CD4-positive, alpha-beta T cell (primary cell): Measurements from ENCODE around the gene TNK2. TPM values are rescaled to one million over a fixed set of nuclear protein-coding genes. Genes with fewer than 3 reads are reported as not detected.
A peak's percentile ranks its signal among the peaks of the same experiment; 100 is the strongest.

Experiments
- ATAC-seq: fragments of 200-7000 bp; cut with Tn5 transposase; one replicate; pipeline ENCODE4 v1.10.0; 2022; ENCODE audit warnings: mild to moderate bottlenecking; ENCODE audit not compliant: poor library complexity
- CTCF ChIA-PET: fragments of 350-600 bp; sonication (Branson Sonifier 250); formaldehyde crosslinking; loops from one replicate; lab custom pipeline; 2021; ENCODE audit warnings: antibody characterized with exemption, inconsistent platforms; lab: Charles Lee
- POLR2A ChIA-PET: fragments of 350-600 bp; sonication (Branson Sonifier 250); formaldehyde crosslinking; loops from one replicate; lab custom pipeline; 2021; ENCODE audit warnings: antibody characterized with exemption, inconsistent platforms; lab: Charles Lee
- DNase-seq, 14 experiments: peaks; one replicate each; pipeline ENCODE4 v3.0.0-alpha.2; 2013 to 2020; ENCODE audit warnings: mixed read lengths in 2 of 14
- H3K27ac ChIP-seq, 2 donors: one replicate each; pipeline versions ENCODE4 v1.5.1 to v1.7.0; 2013; ENCODE audit warnings: low read length in 2 of 2, low read depth in 1 of 2, mild to moderate bottlenecking in 1 of 2
- H3K27me3 ChIP-seq, 2 experiments: 1 replicate in 1 of 2; 2 replicates in 1 of 2; pipeline versions ENCODE4 v1.6.1 to v1.7.0; 2013; ENCODE audit warnings: low read length in 2 of 2, control low read depth in 1 of 2, mild to moderate bottlenecking in 1 of 2, moderate library complexity in 1 of 2; ENCODE audit not compliant: insufficient read depth in 2 of 2, control insufficient read depth in 1 of 2
- H3K36me3 ChIP-seq: one replicate; pipeline ENCODE4 v1.6.1; 2013; ENCODE audit warnings: low read length, control low read depth; ENCODE audit not compliant: insufficient read depth
- H3K4me1 ChIP-seq: one replicate; pipeline ENCODE4 v1.6.1; 2013; ENCODE audit warnings: low read length, control low read depth; ENCODE audit not compliant: insufficient read depth
- H3K4me3 ChIP-seq: one replicate; pipeline ENCODE4 v1.5.1; 2013; ENCODE audit warnings: mild to moderate bottlenecking, low read length, moderate library complexity
- H3K9me3 ChIP-seq, 2 experiments: 1 replicate in 1 of 2; 2 replicates in 1 of 2; pipeline versions ENCODE4 v1.6.1 to v1.7.0; 2013; ENCODE audit warnings: low read length in 2 of 2, mild to moderate bottlenecking in 2 of 2, control low read depth in 1 of 2, moderate library complexity in 1 of 2; ENCODE audit not compliant: control insufficient read depth in 1 of 2, insufficient read depth in 1 of 2
- H3K27ac Mint-ChIP-seq: one replicate; pipeline ENCODE4 v1.8.0; 2020; ENCODE audit warnings: mixed read lengths
- H3K27me3 Mint-ChIP-seq: one replicate; pipeline ENCODE4 v1.8.0; 2021; ENCODE audit warnings: mixed read lengths
- H3K36me3 Mint-ChIP-seq: one replicate; pipeline ENCODE4 v1.8.0; 2021; ENCODE audit warnings: low read depth, mixed read lengths
- H3K4me1 Mint-ChIP-seq: one replicate; pipeline ENCODE4 v1.8.0; 2021; ENCODE audit warnings: low read depth, mixed read lengths
- H3K4me3 Mint-ChIP-seq: one replicate; pipeline ENCODE4 v1.8.0; 2020; ENCODE audit warnings: mild to moderate bottlenecking, mixed read lengths
- H3K9me3 Mint-ChIP-seq: one replicate; pipeline ENCODE4 v1.8.0; 2020; ENCODE audit warnings: mixed read lengths
- CTCF ChIP-seq: fragments of 200-600 bp; IDR thresholded peaks from one replicate; pipeline ENCODE4 v1.8.0; 2022; ENCODE audit warnings: antibody characterized with exemption, mild to moderate bottlenecking
- intact Hi-C, 2 experiments: fragments of 100-400 bp; cut with DNase I in 1 of 2; cut with micrococcal nuclease in 1 of 2; formaldehyde crosslinking; loops; one replicate each; pipeline versions ENCODE4 v1.15.1 to v1.9.0; 2023 to 2025; cut with DNase I, micrococcal nuclease
- total RNA-seq, 174 experiments: library from RNA in 2 of 174; stranded (reverse) in 2 of 174; gene quantifications; one replicate each; pipeline ENCODE4 v1.2.3 and lab custom pipeline; 2021 to 2026

TNK2 gene
- total RNA-seq, 2 experiments from 2014 or later, result 161 to 171 TPM

- intact Hi-C loops, result no loop called here
- no peak overlapping the region for H3K4me3 Mint-ChIP-seq
Observed at GRCh38 chr3:195870442-195870841, 37.9 kb downstream of the TNK2 start.

GRCh38 chr3:195869413-195870001 lies 38.8 kb downstream of the TNK2 start:
- H3K4me1 Mint-ChIP-seq, result no peaks in the 10 kb centered on the region
- no peaks in the 10 kb centered on the region for H3K9me3 Mint-ChIP-seq
- ChIA-PET CTCF (no interaction called here), POLR2A (no interaction called here)
- intact Hi-C loops, result no loop called here
- no peak overlapping the region for H3K4me3 Mint-ChIP-seq
- no peaks in the 10 kb centered on the region for H3K27me3 Mint-ChIP-seq
- DNase-seq (no peak), ATAC-seq (no peak)
- no peak for TF ChIP-seq CTCF
- Histone ChIP-seq H3K27me3 (no peaks in the 10 kb centered on the region), H3K4me1 (no peaks in the 10 kb centered on the region), H3K4me3 (no peak overlapping the region), H3K36me3 (peaks cover 66% of the 10 kb centered on the region), H3K9me3 (no peaks in the 10 kb centered on the region), H3K27ac (no peak overlapping the region)
- peaks cover 29% of the 10 kb centered on the region for H3K36me3 Mint-ChIP-seq
- no peak overlapping the region for H3K27ac Mint-ChIP-seq

More at GRCh38 chr3:195870442-195870841, 37.9 kb downstream of the TNK2 start:
- Mint-ChIP-seq H3K27me3 (no peaks in the 10 kb centered on the region), H3K4me1 (no peaks in the 10 kb centered on the region), H3K36me3 (peaks cover 26% of the 10 kb centered on the region), H3K9me3 (no peaks in the 10 kb centered on the region), H3K27ac (no peak overlapping the region)
- Histone ChIP-seq H3K27me3 (no peaks in the 10 kb centered on the region), H3K36me3 (peaks cover 67% of the 10 kb centered on the region), H3K4me1 (no peaks in the 10 kb centered on the region), H3K27ac (peak overlapping the region in 1 of 2 donors; percentile 10), H3K4me3 (no peak overlapping the region), H3K9me3 (no peaks in the 10 kb centered on the region)
- CTCF ChIA-PET, result no interaction called here
- ATAC-seq, result no peak
- POLR2A ChIA-PET, result no interaction called here
- TF ChIP-seq CTCF, result no peak
- no peak for DNase-seq

- H3K4me3 ChIP-seq, result no peak overlapping the region
- no peaks in the 10 kb centered on the region for H3K4me1 Mint-ChIP-seq
- intact Hi-C loops, result no loop called here
- H3K9me3 Mint-ChIP-seq, result no peaks in the 10 kb centered on the region
- no peaks in the 10 kb centered on the region for H3K4me1 ChIP-seq
- TF ChIP-seq CTCF, result no peak
- ChIA-PET CTCF (no interaction called here), POLR2A (no interaction called here)
- H3K27ac ChIP-seq, result no peak overlapping the region
- no peak for ATAC-seq
- H3K9me3 ChIP-seq, result no peaks in the 10 kb centered on the region
- no peak for DNase-seq
- no peak overlapping the region for H3K4me3 Mint-ChIP-seq
- peaks cover 34% of the 10 kb centered on the region for H3K36me3 Mint-ChIP-seq
- no peaks in the 10 kb centered on the region for H3K27me3 ChIP-seq
- peaks cover 66% of the 10 kb centered on the region for H3K36me3 ChIP-seq
- no peaks in the 10 kb centered on the region for H3K27me3 Mint-ChIP-seq
- H3K27ac Mint-ChIP-seq, result no peak overlapping the region
Observed at GRCh38 chr3:195868866-195869412, 39.4 kb downstream of the TNK2 start.
